H1 (cell line): ENCODE results near the gene PTH1R. TPM values are rescaled to one million over a fixed set of nuclear protein-coding genes. Genes with fewer than 3 reads are reported as not detected.

Source experiments
- BRCA1 ChIP-seq: IDR thresholded peaks from 2 replicates; pipeline ENCODE4 v1.6.1; 2012; ENCODE audit warnings: low read depth, low read length, improper control_type of control experiment
- NRF1 ChIP-seq: IDR thresholded peaks from 2 replicates; pipeline ENCODE4 v1.6.1; 2011; ENCODE audit warnings: mild to moderate bottlenecking, low read depth, low read length, improper control_type of control experiment
- polyA plus RNA-seq, 7 experiments: library from polyadenylated mRNA; depleted of rRNA in 3 of 7; stranded (reverse) in 5 of 7; unstranded in 2 of 7; fragments of >200 nt in 5 of 7; fragments of 200-250 nt in 2 of 7; gene quantifications; 1 replicate in 5 of 7; 2 replicates in 1 of 7; 4 replicates in 1 of 7; pipeline versions ENCODE4 v1.2.1 to v1.2.3, GENCODE V29; 2011 to 2013; ENCODE audit warnings: missing spikeins in 2 of 7, mixed read lengths in 2 of 7
- total RNA-seq: library from RNA; stranded (reverse); fragmentation: NEBNext Ultra II Directional; extraction: Animal tissue kit (Norgen Biotek cat#: 25700); gene quantifications from 2 replicates; pipeline ENCODE4 v1.2.1, GENCODE V29; 2021

PTH1R gene
- total and polyA plus RNA-seq, 2 of the 8 experiments (the other 6 are each of a cell fraction or from before 2014, with no cell fraction given): 0.57 to 1.5 TPM

- TF ChIP-seq BRCA1 (no peak), NRF1 (no peak)
Observed at GRCh38 chr3:46916278-46916677, 38.8 kb downstream of the PTH1R start (continued).
